Measurements from ENCODE around the gene SSH2.

The SSH2 gene

DNA sequence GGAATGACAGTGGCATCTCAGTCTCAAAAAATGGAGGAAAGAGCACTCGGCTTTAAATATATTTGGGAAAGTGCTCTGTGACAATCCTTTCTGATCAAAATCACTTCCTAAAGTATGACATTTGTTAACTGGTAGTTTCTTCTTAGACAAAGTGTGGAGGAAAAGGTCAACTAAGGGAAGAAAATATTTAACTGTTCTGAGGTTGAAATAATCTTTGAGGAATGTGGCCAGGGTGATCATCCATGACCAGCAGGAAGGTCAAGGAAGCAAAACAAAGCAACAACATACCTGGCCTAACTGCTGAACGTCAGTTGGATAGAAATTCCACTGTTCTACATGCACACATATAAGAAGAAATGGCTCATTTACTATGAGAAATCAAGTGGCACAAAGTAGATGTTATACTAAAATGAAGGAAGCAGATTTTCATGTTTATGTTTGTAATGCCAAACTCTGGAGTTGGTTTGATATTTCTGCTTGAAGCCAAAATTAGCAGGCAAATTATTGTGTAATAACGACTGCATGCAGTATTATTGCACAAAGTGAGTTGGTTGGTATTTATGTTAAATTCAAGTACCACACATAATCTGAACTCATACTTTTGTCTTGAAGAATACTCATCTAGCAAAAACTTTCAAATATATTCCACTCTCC, 220.0 kb downstream of the SSH2 start:
- ChIA-PET POLR2A (no interaction called here), CTCF (interaction anchor here (0.9 to 2.1 kb wide), 2 partner anchors 8 to 71 kb away, joined by 3 to 6 read pairs; no protein-coding TSS in a partner anchor)
- TF ChIP-seq, protein P1, sequence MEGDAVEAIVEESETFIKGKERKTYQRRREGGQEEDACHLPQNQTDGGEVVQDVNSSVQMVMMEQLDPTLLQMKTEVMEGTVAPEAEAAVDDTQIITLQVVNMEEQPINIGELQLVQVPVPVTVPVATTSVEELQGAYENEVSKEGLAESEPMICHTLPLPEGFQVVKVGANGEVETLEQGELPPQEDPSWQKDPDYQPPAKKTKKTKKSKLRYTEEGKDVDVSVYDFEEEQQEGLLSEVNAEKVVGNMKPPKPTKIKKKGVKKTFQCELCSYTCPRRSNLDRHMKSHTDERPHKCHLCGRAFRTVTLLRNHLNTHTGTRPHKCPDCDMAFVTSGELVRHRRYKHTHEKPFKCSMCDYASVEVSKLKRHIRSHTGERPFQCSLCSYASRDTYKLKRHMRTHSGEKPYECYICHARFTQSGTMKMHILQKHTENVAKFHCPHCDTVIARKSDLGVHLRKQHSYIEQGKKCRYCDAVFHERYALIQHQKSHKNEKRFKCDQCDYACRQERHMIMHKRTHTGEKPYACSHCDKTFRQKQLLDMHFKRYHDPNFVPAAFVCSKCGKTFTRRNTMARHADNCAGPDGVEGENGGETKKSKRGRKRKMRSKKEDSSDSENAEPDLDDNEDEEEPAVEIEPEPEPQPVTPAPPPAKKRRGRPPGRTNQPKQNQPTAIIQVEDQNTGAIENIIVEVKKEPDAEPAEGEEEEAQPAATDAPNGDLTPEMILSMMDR (IDR thresholded peaks at IDR 0.05; ENCODE audit: insufficient read depth, low read length, missing control alignments), result no peak
- no peak for DNase-seq (ENCODE audit: low read depth, low spot score)
- no peak overlapping the region for H3K4me3 ChIP-seq (ENCODE audit: low read depth, low read length)

DNA sequence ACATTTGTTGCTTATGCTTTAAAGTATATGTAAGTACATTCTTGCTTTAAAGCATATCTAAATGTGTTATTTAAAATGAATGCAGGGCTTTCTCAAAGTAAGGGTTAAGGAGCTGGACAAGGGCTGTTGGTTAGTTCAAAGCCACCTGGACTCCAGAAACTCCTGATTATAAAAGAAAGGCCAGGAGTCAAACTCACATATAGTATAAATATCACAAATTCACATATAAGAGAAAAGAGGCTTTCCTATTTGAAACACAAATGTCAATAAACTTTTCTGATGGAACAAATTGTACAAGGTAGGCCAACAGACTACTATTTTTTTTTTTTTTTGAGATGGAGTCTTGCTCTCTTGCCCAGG, 222.8 kb downstream of the SSH2 start:
- DNase-seq (ENCODE audit: low read depth, low spot score), result no peak
- CTCF ChIA-PET, result interaction anchor here (0.6 to 0.9 kb wide), 3 partner anchors 26 to 72 kb away, joined by 3 read pairs; no protein-coding TSS in a partner anchor
- no peak overlapping the region for H3K4me3 ChIP-seq (ENCODE audit: low read depth, low read length)

DNA sequence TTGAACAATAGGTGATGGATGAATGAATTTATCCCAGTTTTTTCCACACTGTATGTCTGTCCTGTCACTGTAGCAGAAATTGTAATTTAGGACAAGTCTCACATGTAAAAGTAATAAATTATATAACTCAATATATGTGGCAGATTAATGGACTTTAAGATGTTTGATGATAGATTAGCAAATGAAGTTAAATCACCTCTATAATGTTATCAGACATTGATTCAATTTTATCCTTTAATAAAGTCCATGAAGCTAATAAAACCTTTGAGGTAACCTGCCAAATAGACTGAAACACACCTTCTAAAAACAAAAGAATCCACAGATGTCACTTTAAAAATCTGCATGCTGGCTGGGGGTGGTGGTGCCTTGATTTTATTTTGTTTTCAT, 224.0 kb downstream of the SSH2 start:
- no peak overlapping the region for H3K4me3 ChIP-seq (ENCODE audit: low read depth, low read length)
- ChIA-PET CTCF (interaction anchor here (1.1 to 1.4 kb wide), 2 partner anchors 9 to 225 kb away, joined by 3 read pairs; no protein-coding TSS in a partner anchor), POLR2A (no interaction called here)
- no peak for DNase-seq (ENCODE audit: low read depth, low spot score)
- TF ChIP-seq, protein P1 (IDR thresholded peaks at IDR 0.05; ENCODE audit: insufficient read depth, low read length, missing control alignments), result no peak

More for the DNA sequence above, 222.8 kb downstream of the SSH2 start:
- POLR2A ChIA-PET, result no interaction called here
- TF ChIP-seq, protein P1 (IDR thresholded peaks at IDR 0.05; ENCODE audit: insufficient read depth, low read length, missing control alignments), result no peak

DNA sequence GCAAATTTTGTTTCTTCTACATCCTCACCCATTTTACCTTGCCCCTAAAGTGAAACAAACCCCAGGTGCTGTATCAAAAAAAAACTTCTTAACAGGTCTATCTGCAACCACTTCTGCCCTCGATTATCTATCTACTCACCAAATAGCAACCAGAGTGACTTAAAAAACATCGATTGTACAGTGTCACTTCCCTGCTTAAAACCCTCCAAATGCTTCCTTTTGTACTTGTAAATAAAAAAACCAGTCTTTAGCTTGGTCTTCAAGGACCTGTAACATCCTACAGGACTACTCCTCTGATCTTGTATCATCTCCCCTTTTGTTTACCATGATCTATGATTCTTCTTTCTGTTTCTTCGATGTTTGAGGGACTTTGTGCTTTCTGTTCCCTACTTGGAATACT, 224.6 kb downstream of the SSH2 start:
- TF ChIP-seq, protein P1 (IDR thresholded peaks at IDR 0.05; ENCODE audit: insufficient read depth, low read length, missing control alignments), result no peak
- POLR2A ChIA-PET, result no interaction called here
- no peak for DNase-seq (ENCODE audit: low read depth, low spot score)
- H3K4me3 ChIP-seq (ENCODE audit: low read depth, low read length), result no peak overlapping the region
- CTCF ChIA-PET, result interaction anchor here (1.1 to 1.4 kb wide), 3 partner anchors 10 to 226 kb away, joined by 3 to 4 read pairs (median 3); no protein-coding TSS in a partner anchor

DNA sequence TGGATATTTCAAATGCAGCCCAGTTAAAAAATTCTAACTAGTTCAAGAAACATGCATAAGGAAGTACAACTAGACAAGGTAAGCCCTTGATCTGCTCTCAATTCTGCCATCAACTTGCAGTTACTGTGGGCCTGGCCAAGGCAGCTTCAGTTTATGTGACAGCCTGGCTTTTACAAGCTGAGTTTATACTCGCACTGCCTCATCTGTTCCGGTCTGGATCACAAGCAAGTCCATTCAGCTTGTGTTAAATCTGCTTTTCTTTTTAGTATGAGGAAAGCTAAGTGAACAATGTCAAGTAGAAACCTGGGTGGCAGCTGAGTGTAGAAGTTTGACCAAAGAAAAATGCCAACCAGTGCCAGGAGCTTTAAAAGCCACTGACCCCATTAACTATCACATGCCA, 230.7 kb downstream of the SSH2 start:
- H3K4me3 ChIP-seq (ENCODE audit: low read depth, low read length), result no peak overlapping the region
- TF ChIP-seq, protein P1 (IDR thresholded peaks at IDR 0.05; ENCODE audit: insufficient read depth, low read length, missing control alignments), result no peak
- POLR2A ChIA-PET, result no interaction called here
- CTCF ChIA-PET, result interaction anchor here (0.8 to 1.6 kb wide), 6 partner anchors 10 to 232 kb away, joined by 3 to 7 read pairs (median 4); no protein-coding TSS in a partner anchor
- no peak for DNase-seq (ENCODE audit: low read depth, low spot score)

DNA sequence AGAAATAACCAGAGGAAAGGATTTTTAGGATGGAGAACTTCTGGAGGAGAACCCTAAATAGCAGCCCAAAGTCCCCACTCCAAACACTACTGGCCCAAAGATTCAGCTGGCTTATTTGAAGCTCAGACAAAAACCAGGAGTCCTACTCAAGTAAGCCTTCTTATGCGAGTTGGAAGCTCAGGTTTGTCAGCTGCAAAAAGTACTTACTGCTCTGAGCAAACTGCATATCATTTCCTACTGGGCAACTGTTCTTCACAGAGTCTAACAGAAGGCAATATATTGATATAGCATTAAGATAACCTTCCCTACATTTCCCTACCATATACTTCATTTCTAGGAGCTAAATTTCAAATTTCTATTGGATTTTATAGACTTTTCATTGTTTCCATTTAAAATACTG, 231.2 kb downstream of the SSH2 start:
- H3K4me3 ChIP-seq (ENCODE audit: low read depth, low read length), result no peak overlapping the region
- CTCF ChIA-PET, result interaction anchor here (0.8 to 1.6 kb wide), 8 partner anchors 10 to 233 kb away, joined by 3 to 7 read pairs (median 4); partner anchors contain the start of gene SSH2
- TF ChIP-seq, protein P1 (IDR thresholded peaks at IDR 0.05; ENCODE audit: insufficient read depth, low read length, missing control alignments), result no peak
- no peak for DNase-seq (ENCODE audit: low read depth, low spot score)
- POLR2A ChIA-PET, result no interaction called here

Measured in AG04449 (cell line).